NB4 (cell line): Measurements from ENCODE around the gene LYRM4.

Experiments
- DNase-seq: peaks from one replicate; pipeline ENCODE4 v3.0.0; 2010; ENCODE audit warnings: low read depth
- H3K4me3 ChIP-seq: one replicate; pipeline ENCODE4 v1.5.1; 2011; ENCODE audit warnings: mild to moderate bottlenecking, low read depth, low read length, moderate library complexity
- CTCF ChIP-seq: IDR thresholded peaks from one replicate; pipeline ENCODE4 v1.5.1; 2012; ENCODE audit warnings: low read depth, low read length
- MYC ChIP-seq: IDR thresholded peaks from 2 replicates; pipeline ENCODE4 v1.6.1; 2011; ENCODE audit warnings: low read depth, low read length
- POLR2A ChIP-seq: IDR thresholded peaks from 2 replicates; pipeline ENCODE4 v1.6.1; 2011; ENCODE audit warnings: mild to moderate bottlenecking; ENCODE audit not compliant: insufficient read length; ENCODE audit errors: extremely low read depth
- TF ChIP-seq, protein P1 (sequence below): IDR thresholded peaks from 2 replicates; pipeline ENCODE4 v1.6.1; 2011; ENCODE audit warnings: low read depth, low read length

The LYRM4 gene

DNA sequence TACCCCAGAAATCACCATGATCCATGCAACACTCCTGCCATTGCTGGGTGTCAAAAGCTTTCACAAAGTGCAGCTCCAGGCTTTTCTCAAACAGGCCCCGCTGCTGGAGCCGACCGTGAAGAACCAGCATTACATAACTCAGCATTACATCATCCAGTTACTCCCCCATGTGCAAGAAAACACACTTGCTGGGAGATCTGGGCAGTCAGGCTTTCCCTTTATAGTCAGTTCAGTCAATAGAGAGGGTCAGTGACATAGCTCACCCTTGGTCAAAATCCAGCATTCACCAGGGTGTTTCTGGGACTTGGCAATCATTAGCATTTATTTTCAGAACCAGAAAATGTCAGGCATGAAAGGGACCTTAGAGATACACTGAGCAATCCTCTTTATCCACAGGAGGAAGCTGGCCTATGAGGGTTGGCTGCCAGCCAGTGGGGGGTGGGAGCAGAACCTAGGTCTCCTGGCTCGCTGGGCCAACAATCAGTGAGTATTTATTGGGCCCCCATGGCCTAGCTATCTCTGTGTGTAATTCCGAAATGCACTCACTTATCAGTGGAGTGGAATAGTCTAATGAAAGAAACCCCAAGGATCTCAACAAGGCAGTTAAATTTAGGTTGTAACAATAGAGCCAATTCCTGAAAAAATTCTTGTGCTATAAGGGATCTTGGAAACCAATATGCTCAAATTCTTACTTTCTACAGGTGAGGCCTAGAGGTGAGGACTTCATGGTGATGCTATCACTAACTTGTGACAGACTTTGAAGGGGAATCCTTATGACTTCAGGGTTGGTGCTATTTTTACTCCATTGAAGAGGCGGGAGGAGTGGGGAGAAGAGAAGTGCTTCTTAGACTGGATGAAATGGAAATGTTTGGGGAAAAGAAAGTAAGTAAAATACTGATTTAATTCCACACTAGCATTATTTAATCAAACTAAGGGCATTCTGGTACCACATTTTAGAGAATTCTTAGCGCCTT is 54.6 kb downstream of the LYRM4 start:
- no peak overlapping the region for H3K4me3 ChIP-seq
- TF ChIP-seq CTCF (no peak), MYC (peak; percentile 63), POLR2A (no peak)
- TF ChIP-seq, protein P1, sequence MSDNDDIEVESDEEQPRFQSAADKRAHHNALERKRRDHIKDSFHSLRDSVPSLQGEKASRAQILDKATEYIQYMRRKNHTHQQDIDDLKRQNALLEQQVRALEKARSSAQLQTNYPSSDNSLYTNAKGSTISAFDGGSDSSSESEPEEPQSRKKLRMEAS, result peak; percentile 49; the same call in 1 of the 2 replicates
- peak; percentile 92 for DNase-seq

DNA sequence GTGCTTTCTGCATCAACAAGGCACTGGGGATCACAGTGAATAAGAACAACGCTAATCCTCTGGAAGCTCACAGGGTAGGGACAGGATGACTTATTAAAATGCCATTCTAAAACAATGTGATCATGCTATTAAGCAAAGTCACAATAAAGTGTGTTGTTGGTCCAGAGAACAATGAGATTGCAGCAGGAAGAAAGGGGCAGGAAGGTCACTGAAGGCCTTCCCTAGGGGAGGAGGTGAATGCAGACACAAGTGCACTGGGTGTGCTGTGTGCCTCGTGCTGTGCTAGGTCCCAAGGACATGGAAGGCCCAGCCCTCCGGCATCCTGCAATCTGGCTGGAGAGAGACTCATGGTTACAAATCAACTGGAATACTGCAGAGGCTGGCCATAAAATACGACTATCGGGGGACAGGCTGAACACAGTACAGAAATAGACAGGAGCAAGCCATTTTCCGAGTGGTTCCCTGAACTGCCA is 55.7 kb downstream of the LYRM4 start:
- no peak overlapping the region for H3K4me3 ChIP-seq
- TF ChIP-seq MYC (no peak), CTCF (no peak), POLR2A (no peak)
- TF ChIP-seq, protein P1, result no peak
- peak; percentile 35 for DNase-seq

DNA sequence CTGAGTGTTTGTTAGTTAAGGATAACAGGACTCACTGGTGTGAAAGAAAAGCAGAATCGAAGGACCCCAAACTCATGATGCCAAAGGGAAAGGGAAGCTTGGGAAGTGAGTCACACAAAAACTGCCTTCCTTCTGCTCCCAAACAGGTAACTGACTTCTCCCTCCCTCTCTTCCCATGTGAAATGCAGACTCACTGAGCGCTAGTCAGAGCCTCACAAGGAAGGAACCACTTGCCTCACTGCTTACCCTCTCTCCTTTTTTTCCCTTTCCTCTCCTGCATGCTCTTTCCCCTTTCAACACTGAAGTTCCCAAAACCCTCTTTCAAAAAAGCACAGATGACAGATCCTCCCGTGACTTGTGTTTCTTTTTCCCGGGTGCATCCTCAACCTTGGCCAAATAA is 56.4 kb downstream of the LYRM4 start:
- no peak overlapping the region for H3K4me3 ChIP-seq
- TF ChIP-seq, protein P1, result no peak
- TF ChIP-seq MYC (no peak), CTCF (no peak), POLR2A (no peak)
- DNase-seq, result no peak

- H3K4me3 ChIP-seq, result no peak overlapping the region
- no peak for TF ChIP-seq CTCF
- TF ChIP-seq MYC, result no peak
- TF ChIP-seq, protein P1, result no peak
- no peak for TF ChIP-seq POLR2A
- DNase-seq, result no peak
Measured at GRCh38 chr6:5203546-5203945, 57.2 kb downstream of the LYRM4 start.

DNA sequence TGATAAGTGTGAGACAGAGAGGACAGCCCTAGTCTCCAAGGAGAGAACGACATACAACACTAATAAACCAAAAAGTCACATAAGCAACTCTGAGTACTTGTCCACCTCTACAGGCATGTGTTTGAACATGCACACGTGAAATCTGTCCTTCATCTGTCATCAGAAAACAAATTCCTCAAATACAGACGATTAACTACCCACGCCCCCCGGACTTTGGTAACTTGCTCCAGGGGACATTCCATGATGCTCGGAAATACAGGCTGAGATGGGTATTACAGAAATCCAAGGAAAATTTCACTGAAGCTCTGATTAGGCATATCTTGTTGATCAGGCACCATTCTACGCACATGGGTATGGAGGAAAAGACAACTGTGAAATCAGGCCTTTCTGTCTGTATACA is 57.8 kb downstream of the LYRM4 start:
- H3K4me3 ChIP-seq, result no peak overlapping the region
- TF ChIP-seq POLR2A, result no peak
- no peak for DNase-seq

GRCh38 chr6:5202206-5202605 is 58.5 kb downstream of the LYRM4 start:
- no peak for DNase-seq

More at GRCh38 chr6:5202206-5202605, 58.5 kb downstream of the LYRM4 start:
- TF ChIP-seq POLR2A, result no peak
- TF ChIP-seq MYC, result no peak
- TF ChIP-seq CTCF, result no peak
- TF ChIP-seq, protein P1, result no peak
- H3K4me3 ChIP-seq, result no peak overlapping the region
